OCI-LY3 (cell line): ENCODE results near the gene SGPP2.
A peak's percentile ranks its signal among the peaks of the same experiment; 100 is the strongest.

Experiments
- H2AFZ ChIP-seq: fragments of 200-600, 300-600 bp; shearing (Covaris generic); 2 replicates; pipeline ENCODE4 v1.6.0; 2014; ENCODE audit warnings: antibody characterized with exemption, low read depth, low read length
- H3K27ac ChIP-seq: fragments of 200-600, 300-600 bp; sonication (generic); 2 replicates; pipeline ENCODE4 v1.5.1; 2014; ENCODE audit warnings: mild to moderate bottlenecking, low read length, moderate library complexity, mixed read lengths
- H3K27me3 ChIP-seq: fragments of 200-600, 300-600 bp; sonication (generic); 2 replicates; pipeline ENCODE4 v1.6.1; 2014; ENCODE audit warnings: low read depth, low read length, mixed read lengths
- H3K36me3 ChIP-seq: fragments of 200-600, 300-600 bp; sonication (generic); replicated peaks from 2 replicates; pipeline ENCODE3; 2014; ENCODE audit warnings: low read depth, low read length, mixed read lengths
- H3K4me1 ChIP-seq: fragments of 300-600, 200-600 bp; sonication (generic); 2 replicates; pipeline ENCODE4 v1.6.1; 2014; ENCODE audit warnings: low read length, mixed read lengths
- H3K4me2 ChIP-seq: fragments of 200-600, 300-600 bp; sonication (generic); 2 replicates; pipeline ENCODE4 v1.6.1; 2014; ENCODE audit warnings: low read length, mixed read lengths
- H3K4me3 ChIP-seq: fragments of 300-600, 200-600 bp; sonication (generic); 2 replicates; pipeline ENCODE4 v1.5.1; 2014; ENCODE audit warnings: antibody characterized with exemption, mild to moderate bottlenecking, low read length, moderate library complexity
- H3K79me2 ChIP-seq: fragments of 300-600, 200-600 bp; shearing (Covaris generic); 2 replicates; pipeline ENCODE4 v1.6.1; 2014; ENCODE audit warnings: mild to moderate bottlenecking, low read length, mixed read lengths
- H3K9ac ChIP-seq: fragments of 300-600, 200-600 bp; shearing (Covaris generic); 2 replicates; pipeline ENCODE4 v1.6.0; 2014; ENCODE audit warnings: mild to moderate bottlenecking, low read length, moderate library complexity
- H3K9me3 ChIP-seq: fragments of 200-600, 300-600 bp; shearing (Covaris generic); 2 replicates; pipeline ENCODE4 v1.6.1; 2014; ENCODE audit warnings: low read length, mixed read lengths; ENCODE audit not compliant: insufficient read depth
- H4K20me1 ChIP-seq: fragments of 200-600, 300-600 bp; sonication (generic); 2 replicates; pipeline ENCODE4 v1.6.1; 2016; ENCODE audit warnings: low read length, mixed read lengths; ENCODE audit not compliant: insufficient read depth
- CTCF ChIP-seq: fragments of 200-600, 300-600 bp; sonication (generic); IDR thresholded peaks from 2 replicates; pipeline ENCODE4 v1.5.1; 2014; ENCODE audit warnings: antibody characterized with exemption, low read length, low read depth
- EZH2phosphoT487 ChIP-seq: fragments of 200-600 bp; shearing (Covaris generic); IDR thresholded peaks from 2 replicates; pipeline ENCODE4 v1.6.1; 2018; ENCODE audit warnings: antibody characterized with exemption, mixed run types, low read depth

Gene SGPP2

GRCh38 chr2:222499226-222499625, 74.9 kb downstream of the SGPP2 start:
- H3K9ac ChIP-seq = no peak overlapping the region

GRCh38 chr2:222504191-222504590, 79.8 kb downstream of the SGPP2 start:
- H3K27me3 ChIP-seq = no peaks in the 10 kb centered on the region
- TF ChIP-seq CTCF (no peak), EZH2phosphoT487 (no peak)

More at GRCh38 chr2:222499226-222499625, 74.9 kb downstream of the SGPP2 start:
- H3K4me2 ChIP-seq = no peak overlapping the region
- no peak overlapping the region for H3K27ac ChIP-seq
- no peak overlapping the region for H2AFZ ChIP-seq
- no peak overlapping the region for H3K4me3 ChIP-seq
- no peaks in the 10 kb centered on the region for H4K20me1 ChIP-seq
- peaks cover 1% of the 10 kb centered on the region; the same call in 1 of the 2 replicates for H3K4me1 ChIP-seq
- no peaks in the 10 kb centered on the region; the same call in 1 of the 2 replicates for H3K79me2 ChIP-seq
- H3K36me3 ChIP-seq = no peaks in the 10 kb centered on the region
- no peak for TF ChIP-seq CTCF
- TF ChIP-seq EZH2phosphoT487 = no peak
- no peaks in the 10 kb centered on the region for H3K9me3 ChIP-seq
- no peaks in the 10 kb centered on the region for H3K27me3 ChIP-seq

GRCh38 chr2:222504719-222505118, 80.4 kb downstream of the SGPP2 start:
- H3K9me3 ChIP-seq = no peaks in the 10 kb centered on the region
- H3K36me3 ChIP-seq = no peaks in the 10 kb centered on the region
- H3K4me2 ChIP-seq = peak overlapping the region; percentile 54
- H3K27me3 ChIP-seq = no peaks in the 10 kb centered on the region
- H4K20me1 ChIP-seq = no peaks in the 10 kb centered on the region
- H3K4me3 ChIP-seq = peak overlapping the region; percentile 29; the same call in 1 of the 2 replicates
- no peak overlapping the region; the same call in 1 of the 2 replicates for H3K27ac ChIP-seq
- no peak for TF ChIP-seq CTCF
- no peak for TF ChIP-seq EZH2phosphoT487
- H2AFZ ChIP-seq = peak overlapping the region; percentile 66
- H3K4me1 ChIP-seq = peaks cover 11% of the 10 kb centered on the region
- no peak overlapping the region for H3K9ac ChIP-seq
- H3K79me2 ChIP-seq = no peaks in the 10 kb centered on the region; the same call in 1 of the 2 replicates

More at GRCh38 chr2:222504191-222504590, 79.8 kb downstream of the SGPP2 start:
- H3K4me3 ChIP-seq = no peak overlapping the region
- no peak overlapping the region for H2AFZ ChIP-seq
- H3K9ac ChIP-seq = no peak overlapping the region
- H3K79me2 ChIP-seq = no peaks in the 10 kb centered on the region; the same call in 1 of the 2 replicates
- no peaks in the 10 kb centered on the region for H3K9me3 ChIP-seq
- H3K4me1 ChIP-seq = peaks cover 11% of the 10 kb centered on the region
- no peaks in the 10 kb centered on the region for H3K36me3 ChIP-seq
- no peaks in the 10 kb centered on the region for H4K20me1 ChIP-seq
- H3K4me2 ChIP-seq = peak overlapping the region; percentile 54
- no peak overlapping the region for H3K27ac ChIP-seq

GRCh38 chr2:222506230-222506935, 82.0 kb downstream of the SGPP2 start:
- Histone ChIP-seq H2AFZ (no peak overlapping the region), H3K4me1 (peaks cover 11% of the 10 kb centered on the region), H3K27ac (no peak overlapping the region), H3K9me3 (no peaks in the 10 kb centered on the region), H3K9ac (no peak overlapping the region), H3K4me3 (no peak overlapping the region), H3K27me3 (no peaks in the 10 kb centered on the region), H3K4me2 (no peak overlapping the region), H3K79me2 (no peaks in the 10 kb centered on the region; the same call in 1 of the 2 replicates), H4K20me1 (no peaks in the 10 kb centered on the region), H3K36me3 (no peaks in the 10 kb centered on the region)
- TF ChIP-seq CTCF (no peak), EZH2phosphoT487 (no peak)
